MM.1S (cell line): ENCODE results near the gene CDC42.

Experiments used
- DNase-seq: peaks from one replicate; pipeline ENCODE4 v3.0.0-alpha.2; 2015
- H2AFZ ChIP-seq: fragments of 300-600 bp; sonication (generic); 2 replicates; pipeline ENCODE4 v1.6.0; 2016; ENCODE audit warnings: antibody characterized with exemption, low read length
- H3F3A ChIP-seq: fragments of 300-600 bp; sonication (generic); 2 replicates; pipeline ENCODE4 v1.6.1; 2016; ENCODE audit warnings: mild to moderate bottlenecking, antibody characterized with exemption, low read length, moderate library complexity, mixed read lengths; ENCODE audit not compliant: insufficient read depth
- H3K27ac ChIP-seq: fragments of 300-600 bp; sonication (generic); 2 replicates; pipeline ENCODE4 v1.5.1; 2016; ENCODE audit warnings: mild to moderate bottlenecking, low read length
- H3K27me3 ChIP-seq: fragments of 300-600 bp; sonication (generic); replicated peaks from 2 replicates; pipeline ENCODE4 v1.6.0; 2016; ENCODE audit warnings: low read length; ENCODE audit not compliant: insufficient read depth
- H3K36me3 ChIP-seq: fragments of 300-600 bp; sonication (generic); replicated peaks from 2 replicates; pipeline ENCODE4 v1.6.1; 2016; ENCODE audit warnings: mild to moderate bottlenecking, low read length, mixed read lengths; ENCODE audit not compliant: insufficient read depth
- H3K4me1 ChIP-seq: fragments of 300-600 bp; sonication (generic); 2 replicates; pipeline ENCODE4 v1.6.1; 2016; ENCODE audit warnings: low read length, mixed read lengths
- H3K4me2 ChIP-seq: fragments of 300-600 bp; sonication (generic); 2 replicates; pipeline ENCODE4 v1.6.0; 2016; ENCODE audit warnings: low read depth, low read length
- H3K4me3 ChIP-seq: fragments of 300-600 bp; sonication (generic); 2 replicates; pipeline ENCODE4 v1.5.1; 2016; ENCODE audit warnings: low read length, mixed read lengths
- H3K79me2 ChIP-seq: fragments of 300-600 bp; sonication (generic); 2 replicates; pipeline ENCODE4 v1.6.1; 2016; ENCODE audit warnings: mixed run types, low read length, mixed read lengths
- H3K9ac ChIP-seq: fragments of 300-600 bp; sonication (generic); 2 replicates; pipeline ENCODE4 v1.6.1; 2016; ENCODE audit warnings: low read length, mixed read lengths
- H3K9me2 ChIP-seq: fragments of 300-600 bp; sonication (generic); replicated peaks from 2 replicates; pipeline ENCODE4 v1.6.1; 2016; ENCODE audit warnings: mild to moderate bottlenecking, low read length, mixed read lengths; ENCODE audit not compliant: insufficient read depth
- H3K9me3 ChIP-seq: fragments of 300-600 bp; sonication (generic); replicated peaks from 2 replicates; pipeline ENCODE4 v1.6.1; 2016; ENCODE audit warnings: mild to moderate bottlenecking, low read length, mixed read lengths; ENCODE audit not compliant: insufficient read depth
- H4K20me1 ChIP-seq: fragments of 300-600 bp; sonication (generic); 2 replicates; pipeline ENCODE4 v1.6.1; 2016; ENCODE audit warnings: mild to moderate bottlenecking, low read length, moderate library complexity, mixed read lengths; ENCODE audit not compliant: insufficient read depth
- CTCF ChIP-seq: fragments of 300-600 bp; sonication (generic); IDR thresholded peaks from 2 replicates; pipeline ENCODE4 v1.5.1; 2016; ENCODE audit warnings: antibody characterized with exemption, low read length, mixed read lengths
- EZH2 ChIP-seq: fragments of 300-600 bp; sonication (generic); optimal IDR thresholded peaks from 2 replicates; pipeline ENCODE3; 2017; ENCODE audit warnings: low read depth, mild to moderate bottlenecking, antibody characterized with exemption, low read length, mixed read lengths
- EZH2phosphoT487 ChIP-seq: fragments of 300-600 bp; sonication (generic); IDR thresholded peaks from 2 replicates; pipeline ENCODE4 v1.6.1; 2018; ENCODE audit warnings: antibody characterized with exemption, low read length

CDC42 gene

GRCh38 chr1:22056936-22057335, 4.4 kb downstream of the CDC42 start:
- Histone ChIP-seq H4K20me1 (peaks cover 59% of the 10 kb centered on the region), H3K4me1 (peaks cover 20% of the 10 kb centered on the region), H2AFZ (no peak overlapping the region), H3F3A (peaks cover 9% of the 10 kb centered on the region), H3K9me3 (no peaks in the 10 kb centered on the region), H3K4me3 (no peak overlapping the region), H3K79me2 (peaks cover 88% of the 10 kb centered on the region), H3K27ac (no peak overlapping the region), H3K27me3 (no peaks in the 10 kb centered on the region), H3K9me2 (no peaks in the 10 kb centered on the region), H3K4me2 (no peak overlapping the region), H3K9ac (no peak overlapping the region), H3K36me3 (peaks cover 4% of the 10 kb centered on the region; the same call in 1 of the 2 replicates)
- no peak for DNase-seq
- TF ChIP-seq EZH2 (no peak), EZH2phosphoT487 (no peak), CTCF (no peak)

DNA sequence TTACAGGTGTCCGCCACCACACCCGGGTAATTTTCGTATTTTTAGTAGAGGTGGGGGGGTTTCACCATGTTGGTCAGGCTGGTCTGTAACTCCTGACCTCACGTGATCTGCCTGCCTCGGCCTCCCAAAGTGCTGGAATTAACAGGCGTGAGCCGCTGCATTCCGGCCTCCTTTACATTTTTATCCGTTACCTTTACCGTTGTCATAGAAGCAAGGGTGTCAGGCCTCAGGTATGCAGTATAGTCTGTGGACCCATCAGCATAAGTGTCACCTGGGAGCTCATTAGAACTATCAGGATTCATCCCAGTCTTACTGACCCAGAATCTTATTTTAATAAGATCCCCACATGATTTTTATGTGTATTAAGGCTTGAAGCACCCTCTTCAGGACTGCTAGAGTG, 5.4 kb downstream of the CDC42 start:
- H3K79me2 ChIP-seq, result peaks cover 95% of the 10 kb centered on the region
- no peaks in the 10 kb centered on the region for H3K9me2 ChIP-seq
- H3K36me3 ChIP-seq, result peaks cover 4% of the 10 kb centered on the region; the same call in 1 of the 2 replicates
- no peak overlapping the region for H3K4me2 ChIP-seq
- TF ChIP-seq EZH2, result no peak
- TF ChIP-seq CTCF, result no peak
- no peak for TF ChIP-seq EZH2phosphoT487
- H3K27me3 ChIP-seq, result no peaks in the 10 kb centered on the region
- no peak overlapping the region for H2AFZ ChIP-seq
- no peak overlapping the region for H3K27ac ChIP-seq
- H3K4me3 ChIP-seq, result no peak overlapping the region
- no peaks in the 10 kb centered on the region for H3K9me3 ChIP-seq
- peaks cover 67% of the 10 kb centered on the region for H4K20me1 ChIP-seq
- H3F3A ChIP-seq, result peaks cover 9% of the 10 kb centered on the region
- no peak overlapping the region for H3K9ac ChIP-seq
- no peak for DNase-seq
- peaks cover 20% of the 10 kb centered on the region for H3K4me1 ChIP-seq

- Histone ChIP-seq H3K79me2 (peaks cover 100% of the 10 kb centered on the region), H4K20me1 (peaks cover 87% of the 10 kb centered on the region), H3F3A (peaks cover 3% of the 10 kb centered on the region; the same call in 1 of the 2 replicates), H3K9ac (no peak overlapping the region), H3K36me3 (0 out of 2 replicates have a peak, but pooled peaks cover 4% of the 10 kb centered on the region), H3K27ac (no peak overlapping the region), H3K27me3 (no peaks in the 10 kb centered on the region), H3K4me3 (no peak overlapping the region), H2AFZ (no peak overlapping the region), H3K9me2 (no peaks in the 10 kb centered on the region), H3K4me1 (peaks cover 7% of the 10 kb centered on the region; the same call in 1 of the 2 replicates), H3K4me2 (no peak overlapping the region), H3K9me3 (no peaks in the 10 kb centered on the region)
- no peak for DNase-seq
- TF ChIP-seq EZH2, result no peak
- TF ChIP-seq CTCF, result no peak
- no peak for TF ChIP-seq EZH2phosphoT487
Measured at GRCh38 chr1:22064751-22065402, 12.4 kb downstream of the CDC42 start.
